HepG2 (cell line): ENCODE results near the gene SH2B2. TPM values are rescaled to one million over a fixed set of nuclear protein-coding genes. Genes with fewer than 3 reads are reported as not detected.

Experiments
- AHDC1 ChIP-seq: sonication (generic); formaldehyde crosslinking; IDR thresholded peaks from 2 replicates; pipeline ENCODE4 v1.5.1; 2020; ENCODE audit warnings: mild to moderate bottlenecking, missing genetic modification reagents, borderline replicate concordance
- EZH2 ChIP-seq: conservative IDR thresholded peaks from 2 replicates; pipeline ENCODE4 v1.6.1; 2012; ENCODE audit warnings: mild to moderate bottlenecking, low read depth, low read length, moderate library complexity
- GABPA ChIP-seq, 2 experiments: IDR thresholded peaks; 2 replicates each; pipeline ENCODE4 v1.6.1; 2011 to 2016; ENCODE audit warnings: low read depth in 2 of 2, low read length in 1 of 2, missing biosample characterization in 1 of 2, missing genetic modification characterization in 1 of 2
- JUN ChIP-seq: sonication (generic); formaldehyde crosslinking; IDR thresholded peaks from 2 replicates; pipeline ENCODE4 v1.4.0; 2020; ENCODE audit warnings: mild to moderate bottlenecking, missing genetic modification reagents
- KMT2B ChIP-seq: IDR thresholded peaks from 2 replicates; pipeline ENCODE4 v1.6.1; 2016; ENCODE audit warnings: missing genetic modification reagents, missing compliant biosample characterization
- LCORL ChIP-seq, 2 experiments: fragments of 450-650 bp in 1 of 2; sonication (generic) in 1 of 2; formaldehyde crosslinking in 1 of 2; IDR thresholded peaks; 2 replicates each; pipeline versions ENCODE4 v1.5.0 to v1.6.1; 2017 to 2020; ENCODE audit warnings: antibody characterized with exemption in 1 of 2, missing genetic modification reagents in 1 of 2
- NR2F6 ChIP-seq, 2 experiments: IDR thresholded peaks; 2 replicates each; pipeline ENCODE4 v1.6.1; 2016; ENCODE audit warnings: antibody characterized with exemption in 1 of 2, mild to moderate bottlenecking in 1 of 2
- SALL2 ChIP-seq: sonication (generic); formaldehyde crosslinking; IDR thresholded peaks from 2 replicates; pipeline ENCODE4 v1.8.1; 2023; ENCODE audit warnings: mild to moderate bottlenecking, missing genetic modification reagents, inconsistent platforms
- STAT5B ChIP-seq: sonication (generic); formaldehyde crosslinking; IDR thresholded peaks from 2 replicates; pipeline ENCODE4 v1.4.0; 2020; ENCODE audit warnings: missing genetic modification reagents
- TCF12 ChIP-seq, 2 experiments: fragments of 450-650 bp in 1 of 2; sonication (generic) in 1 of 2; formaldehyde crosslinking in 1 of 2; IDR thresholded peaks; 2 replicates each; pipeline versions ENCODE4 v1.6.1 to v1.8.0; 2017 to 2022; ENCODE audit warnings: antibody characterized with exemption in 1 of 2, mild to moderate bottlenecking in 1 of 2, missing genetic modification reagents in 1 of 2, moderate library complexity in 1 of 2
- ZBTB20 ChIP-seq: sonication (generic); formaldehyde crosslinking; IDR thresholded peaks from 2 replicates; pipeline ENCODE4 v1.8.1; 2023; ENCODE audit warnings: missing genetic modification reagents, low read depth, mild to moderate bottlenecking, borderline replicate concordance
- ZBTB4 ChIP-seq: sonication (generic); formaldehyde crosslinking; IDR thresholded peaks from 2 replicates; pipeline ENCODE4 v1.4.0; 2020; ENCODE audit warnings: missing genetic modification reagents, mild to moderate bottlenecking, borderline replicate concordance
- ZMYM2 ChIP-seq: sonication (generic); formaldehyde crosslinking; IDR thresholded peaks from 2 replicates; pipeline ENCODE4 v1.8.0; 2022; ENCODE audit warnings: mild to moderate bottlenecking, missing genetic modification reagents
- ZNF124 ChIP-seq: sonication (generic); formaldehyde crosslinking; IDR thresholded peaks from 2 replicates; pipeline ENCODE4 v1.4.0; 2020; ENCODE audit warnings: missing genetic modification reagents
- ZNF274 ChIP-seq: sonication (generic); formaldehyde crosslinking; IDR thresholded peaks from 2 replicates; pipeline ENCODE4 v1.5.1; 2020; ENCODE audit warnings: mild to moderate bottlenecking, missing genetic modification reagents
- ZZZ3 ChIP-seq: sonication (generic); formaldehyde crosslinking; IDR thresholded peaks from 2 replicates; pipeline ENCODE4 v1.4.0; 2020; ENCODE audit warnings: missing genetic modification reagents, mild to moderate bottlenecking, borderline replicate concordance
- polyA plus RNA-seq, 8 experiments: library from polyadenylated mRNA; depleted of rRNA in 3 of 8; stranded (reverse) in 7 of 8; unstranded in 1 of 8; fragments of >200 nt; fragmentation: Illumina TruSeq in 4 of 8; extraction: Trizol in 4 of 8; gene quantifications; 2 replicates each; pipeline versions ENCODE4 v1.2.1 to v1.2.3, GENCODE V29; 2011 to 2016; ENCODE audit warnings: low read depth in 4 of 8, missing spikeins in 1 of 8, mixed read lengths in 1 of 8; ENCODE audit not compliant: insufficient read depth in 1 of 8
- total RNA-seq, 5 experiments: library from RNA; depleted of rRNA; stranded (reverse); fragments of >200 nt; fragmentation: Illumina TruSeq; extraction: Trizol; gene quantifications; 2 replicates each; pipeline ENCODE4 v1.2.3, GENCODE V29; 2016; ENCODE audit warnings: low read depth in 1 of 5
- TF ChIP-seq, protein P1 (sequence below): sonication (generic); formaldehyde crosslinking; conservative IDR thresholded peaks from 2 replicates; pipeline ENCODE4 v1.8.0; 2022; ENCODE audit warnings: missing genetic modification reagents

The SH2B2 gene
- total and polyA plus RNA-seq, 2 of the 13 experiments (the other 11 are each of a cell fraction or from before 2014, with no cell fraction given) = 0.46 to 1.3 TPM

DNA sequence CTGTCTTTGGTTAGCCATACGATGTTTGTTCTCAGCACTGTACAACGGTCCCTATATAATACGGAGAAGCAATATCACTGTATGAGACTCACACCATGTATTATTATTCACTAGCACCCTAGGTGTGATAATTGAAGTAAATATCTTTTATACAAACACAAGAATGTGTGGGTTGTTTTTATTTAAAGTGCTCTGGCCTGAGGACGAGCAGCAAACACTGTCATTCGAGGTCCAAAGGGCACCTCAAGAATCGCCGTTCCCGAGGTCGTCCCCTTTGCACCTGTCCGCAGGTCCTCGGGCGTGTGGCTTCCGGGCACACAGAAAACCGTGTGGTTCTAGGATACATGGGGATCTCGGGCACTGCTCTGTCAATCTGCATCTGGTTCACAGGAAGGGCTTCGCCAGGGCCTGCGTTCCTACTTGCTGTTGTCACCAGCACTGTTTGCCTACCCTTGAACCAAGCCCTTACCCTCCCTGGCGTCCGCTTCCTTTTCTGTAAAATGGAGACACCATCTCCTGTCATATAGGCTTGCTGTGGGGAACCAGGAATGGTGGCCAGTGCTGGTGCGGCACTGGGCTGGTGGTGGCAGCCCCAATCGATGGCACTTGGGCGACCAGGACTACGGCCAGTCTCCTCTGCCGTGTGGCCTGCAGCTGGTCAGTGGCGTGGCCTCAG, 28.5 kb upstream of the SH2B2 start (continued):
- TF ChIP-seq ZBTB4 (CRISPR knock-in tag) = peak; percentile 96
- TF ChIP-seq TCF12 (IDR thresholded peaks at IDR 0.05) = no peak
- peak; percentile 97 for TF ChIP-seq TCF12 (CRISPR knock-in tag; IDR thresholded peaks at IDR 0.05)
- TF ChIP-seq GABPA (IDR thresholded peaks at IDR 0.05; ENCODE audit: low read depth, low read length) = peak; percentile 73
- peak; percentile 93 for TF ChIP-seq GABPA (CRISPR knock-in tag; IDR thresholded peaks at IDR 0.05; ENCODE audit: low read depth)
- peak; percentile 92 for TF ChIP-seq ZBTB20
- TF ChIP-seq, protein P1, sequence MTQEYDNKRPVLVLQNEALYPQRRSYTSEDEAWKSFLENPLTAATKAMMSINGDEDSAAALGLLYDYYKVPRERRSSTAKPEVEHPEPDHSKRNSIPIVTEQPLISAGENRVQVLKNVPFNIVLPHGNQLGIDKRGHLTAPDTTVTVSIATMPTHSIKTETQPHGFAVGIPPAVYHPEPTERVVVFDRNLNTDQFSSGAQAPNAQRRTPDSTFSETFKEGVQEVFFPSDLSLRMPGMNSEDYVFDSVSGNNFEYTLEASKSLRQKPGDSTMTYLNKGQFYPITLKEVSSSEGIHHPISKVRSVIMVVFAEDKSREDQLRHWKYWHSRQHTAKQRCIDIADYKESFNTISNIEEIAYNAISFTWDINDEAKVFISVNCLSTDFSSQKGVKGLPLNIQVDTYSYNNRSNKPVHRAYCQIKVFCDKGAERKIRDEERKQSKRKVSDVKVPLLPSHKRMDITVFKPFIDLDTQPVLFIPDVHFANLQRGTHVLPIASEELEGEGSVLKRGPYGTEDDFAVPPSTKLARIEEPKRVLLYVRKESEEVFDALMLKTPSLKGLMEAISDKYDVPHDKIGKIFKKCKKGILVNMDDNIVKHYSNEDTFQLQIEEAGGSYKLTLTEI (CRISPR knock-in tag) = no peak
- peak; percentile 80; the same call in 1 of the 2 replicates for TF ChIP-seq ZNF274 (CRISPR knock-in tag)
- TF ChIP-seq KMT2B (CRISPR knock-in tag) = peak; percentile 55
- no peak for TF ChIP-seq EZH2
- TF ChIP-seq LCORL (IDR thresholded peaks at IDR 0.05) = no peak
- peak; percentile 87 for TF ChIP-seq LCORL (CRISPR knock-in tag; IDR thresholded peaks at IDR 0.05)
- peak; percentile 94 for TF ChIP-seq ZMYM2 (CRISPR knock-in tag)
- peak; percentile 93 for TF ChIP-seq AHDC1
- TF ChIP-seq JUN (CRISPR knock-in tag) = peak; percentile 90
- TF ChIP-seq NR2F6 (IDR thresholded peaks at IDR 0.05) = peak; percentile 79
- TF ChIP-seq NR2F6 (CRISPR knock-in tag; IDR thresholded peaks at IDR 0.05) = peak; percentile 92
- TF ChIP-seq ZZZ3 = peak; percentile 25; the same call in 1 of the 2 replicates
- TF ChIP-seq STAT5B (CRISPR knock-in tag) = peak; percentile 40; the same call in 1 of the 2 replicates
- TF ChIP-seq SALL2 (CRISPR knock-in tag) = peak; percentile 80; the same call in 1 of the 2 replicates
- 0 out of 2 replicates have a peak, but pooled peaks have one; percentile 55 for TF ChIP-seq ZNF124 (CRISPR knock-in tag)
